ENCODE data around the gene STK39. TPM values are rescaled to one million over a fixed set of nuclear protein-coding genes. Genes with fewer than 3 reads are reported as not detected.
"Not testable (repeated sequence)": the region's sequence is repeated elsewhere in the genome, so short reads cannot be mapped to it uniquely, and the experiment has no call there.

STK39 gene
- polyA plus RNA-seq, 3 donors from 2014 or later: 5.8 to 11.5 (median 9.3) TPM

GRCh38 chr2:168138374-168138773 lies 109.0 kb downstream of the STK39 start:
- DNase-seq: no peak
- peak overlapping the region in 2 of 6 donors; percentile 26 to 88 for H3K27ac Mint-ChIP-seq
- H3K36me3 Mint-ChIP-seq: peaks cover 9 to 29% (median 12%) of the 10 kb centered on the region in 3 donors
- no peaks in the 10 kb centered on the region for H3K9me3 Mint-ChIP-seq
- no peak overlapping the region for H3K4me3 Mint-ChIP-seq
- H3K4me1 Mint-ChIP-seq: peaks cover 28 to 53% of the 10 kb centered on the region in 2 donors
- H3K27me3 Mint-ChIP-seq (ENCODE audit: low read depth in 3 of 3): peaks cover 0 to 3% (median 0%) of the 10 kb centered on the region in 3 donors

- Mint-ChIP-seq H3K9me3 (no peaks in the 10 kb centered on the region), H3K4me1 (peaks cover 25 to 53% of the 10 kb centered on the region in 2 donors), H3K27me3 (ENCODE audit: low read depth in 3 of 3) (peaks cover 0 to 3% (median 0%) of the 10 kb centered on the region in 3 donors), H3K4me3 (no peak overlapping the region), H3K27ac (peak overlapping the region; percentile 20 to 88 (median 58)), H3K36me3 (peaks cover 9 to 33% (median 12%) of the 10 kb centered on the region in 3 donors)
- no peak for DNase-seq
Observed at GRCh38 chr2:168137510-168138180, 109.8 kb downstream of the STK39 start.

GRCh38 chr2:168136392-168136977 lies 110.9 kb downstream of the STK39 start:
- Mint-ChIP-seq H3K4me1 (peaks cover 29 to 60% of the 10 kb centered on the region in 2 donors), H3K27ac (peak overlapping the region; percentile 29 to 88 (median 54)), H3K36me3 (peaks cover 9 to 38% (median 12%) of the 10 kb centered on the region in 3 donors), H3K27me3 (ENCODE audit: low read depth in 3 of 3) (peaks cover 0 to 3% (median 0%) of the 10 kb centered on the region in 3 donors), H3K4me3 (no peak overlapping the region), H3K9me3 (no peaks in the 10 kb centered on the region)
- DNase-seq: peak; percentile 13 to 30 (median 21)

- peaks cover 0 to 3% (median 0%) of the 10 kb centered on the region in 3 donors for H3K27me3 Mint-ChIP-seq (ENCODE audit: low read depth in 3 of 3)
- DNase-seq: no peak
- no peak overlapping the region for H3K4me3 Mint-ChIP-seq
- no peaks in the 10 kb centered on the region for H3K9me3 Mint-ChIP-seq
- H3K36me3 Mint-ChIP-seq: peaks cover 10 to 42% (median 12%) of the 10 kb centered on the region in 3 donors
- no peak overlapping the region for H3K27ac Mint-ChIP-seq
- H3K4me1 Mint-ChIP-seq: peaks cover 29 to 68% of the 10 kb centered on the region in 2 donors
Observed at GRCh38 chr2:168135630-168136029, 111.8 kb downstream of the STK39 start.

GRCh38 chr2:168135121-168135520 lies 112.3 kb downstream of the STK39 start:
- no peak for DNase-seq
- Mint-ChIP-seq H3K4me1 (peaks cover 31 to 73% of the 10 kb centered on the region in 2 donors), H3K4me3 (no peak overlapping the region), H3K27me3 (ENCODE audit: low read depth in 3 of 3) (peaks cover 0 to 3% (median under 1%) of the 10 kb centered on the region in 3 donors), H3K36me3 (peaks cover 12 to 47% (median 15%) of the 10 kb centered on the region in 3 donors), H3K27ac (peak overlapping the region in 3 of 6 donors; percentile 3 to 56 (median 42)), H3K9me3 (no peaks in the 10 kb centered on the region)

GRCh38 chr2:168134485-168134884 lies 112.9 kb downstream of the STK39 start:
- Mint-ChIP-seq H3K27me3 (ENCODE audit: low read depth in 3 of 3) (peaks cover 0 to 3% (median 2%) of the 10 kb centered on the region in 3 donors), H3K27ac (no peak overlapping the region), H3K9me3 (no peaks in the 10 kb centered on the region), H3K36me3 (peaks cover 10 to 44% (median 19%) of the 10 kb centered on the region in 3 donors), H3K4me3 (no peak overlapping the region), H3K4me1 (peaks cover 31 to 79% of the 10 kb centered on the region in 2 donors)
- DNase-seq: no peak

- Mint-ChIP-seq H3K4me3 (no peak overlapping the region), H3K36me3 (peaks cover 3 to 48% (median 17%) of the 10 kb centered on the region in 3 donors), H3K27me3 (ENCODE audit: low read depth in 3 of 3) (peaks cover 0 to 4% (median 2%) of the 10 kb centered on the region in 3 donors), H3K27ac (peak overlapping the region in 2 of 6 donors; percentile 8 to 26), H3K9me3 (no peaks in the 10 kb centered on the region), H3K4me1 (peaks cover 25 to 64% of the 10 kb centered on the region in 2 donors)
- no peak for DNase-seq
Observed at GRCh38 chr2:168132389-168132788, 115.0 kb downstream of the STK39 start.

GRCh38 chr2:168130346-168130745 lies 117.0 kb downstream of the STK39 start:
- Mint-ChIP-seq H3K9me3 (no peaks in the 10 kb centered on the region), H3K27me3 (ENCODE audit: low read depth in 3 of 3) (peaks cover 2 to 4% (median 4%) of the 10 kb centered on the region in 3 donors), H3K4me3 (no peak overlapping the region), H3K27ac (peak overlapping the region in 2 of 6 donors; percentile 8 to 52), H3K36me3 (peaks cover 6 to 56% (median 13%) of the 10 kb centered on the region in 3 donors), H3K4me1 (peaks cover 18 to 53% of the 10 kb centered on the region in 2 donors)
- no peak for DNase-seq

GRCh38 chr2:168127371-168127770 lies 120.0 kb downstream of the STK39 start:
- H3K36me3 Mint-ChIP-seq: peaks cover 12 to 44% (median 19%) of the 10 kb centered on the region in 3 donors
- H3K4me3 Mint-ChIP-seq: no peak overlapping the region
- DNase-seq: no peak
- no peak overlapping the region for H3K27ac Mint-ChIP-seq
- peaks cover 2 to 4% (median 4%) of the 10 kb centered on the region in 3 donors for H3K27me3 Mint-ChIP-seq (ENCODE audit: low read depth in 3 of 3)
- no peaks in the 10 kb centered on the region for H3K9me3 Mint-ChIP-seq
- H3K4me1 Mint-ChIP-seq: peaks cover 11 to 37% of the 10 kb centered on the region in 2 donors

GRCh38 chr2:168122210-168122609 lies 125.2 kb downstream of the STK39 start:
- peak overlapping the region in 3 of 6 donors; percentile 4 to 57 (median 36) for H3K27ac Mint-ChIP-seq
- H3K36me3 Mint-ChIP-seq: peaks cover 9 to 16% (median 10%) of the 10 kb centered on the region in 3 donors
- not testable (repeated sequence) for H3K4me1 Mint-ChIP-seq

GRCh38 chr2:168120730-168121129 lies 126.7 kb downstream of the STK39 start:
- Mint-ChIP-seq H3K4me3 (no peak overlapping the region), H3K4me1 (peaks cover 0 to 2% of the 10 kb centered on the region in 2 donors), H3K9me3 (no peaks in the 10 kb centered on the region), H3K27me3 (ENCODE audit: low read depth in 3 of 3) (peaks cover 0 to 3% (median 0%) of the 10 kb centered on the region in 3 donors), H3K36me3 (peaks cover 7 to 10% (median 9%) of the 10 kb centered on the region in 3 donors), H3K27ac (no peak overlapping the region)
- no peak for DNase-seq

More at GRCh38 chr2:168122210-168122609, 125.2 kb downstream of the STK39 start:
- H3K9me3 Mint-ChIP-seq; DNase-seq; H3K4me3 Mint-ChIP-seq; H3K27me3 Mint-ChIP-seq (ENCODE audit: low read depth in 3 of 3): not testable (repeated sequence)

- H3K9me3 Mint-ChIP-seq: no peaks in the 10 kb centered on the region
- H3K36me3 Mint-ChIP-seq: peaks cover 5 to 10% (median 7%) of the 10 kb centered on the region in 3 donors
- no peaks in the 10 kb centered on the region for H3K27me3 Mint-ChIP-seq (ENCODE audit: low read depth in 3 of 3)
- peaks cover 0 to 3% of the 10 kb centered on the region in 2 donors for H3K4me1 Mint-ChIP-seq
- no peak for DNase-seq
- H3K4me3 Mint-ChIP-seq: no peak overlapping the region
- no peak overlapping the region for H3K27ac Mint-ChIP-seq
Observed at GRCh38 chr2:168120310-168120709, 127.1 kb downstream of the STK39 start.

- H3K36me3 Mint-ChIP-seq: peaks cover 5 to 10% (median 7%) of the 10 kb centered on the region in 3 donors
- H3K27ac Mint-ChIP-seq: no peak overlapping the region
- H3K4me1 Mint-ChIP-seq: peaks cover 0 to 3% of the 10 kb centered on the region in 2 donors
- peak; percentile 18 to 35 (median 25) for DNase-seq
- no peaks in the 10 kb centered on the region for H3K27me3 Mint-ChIP-seq (ENCODE audit: low read depth in 3 of 3)
- H3K4me3 Mint-ChIP-seq: no peak overlapping the region
- H3K9me3 Mint-ChIP-seq: no peaks in the 10 kb centered on the region
Observed at GRCh38 chr2:168119515-168120141, 127.8 kb downstream of the STK39 start.
